HCT116 (cell line): ENCODE results near the gene CCDC80.

Source experiments
- CTCF ChIP-seq, 3 experiments: fragments of 200-600 bp in 1 of 3; sonication (generic) in 1 of 3; IDR thresholded peaks in 2 of 3; conservative IDR thresholded peaks in 1 of 3; 2 replicates each; pipeline ENCODE4 v1.5.1; 2012 to 2017; ENCODE audit warnings: low read depth in 2 of 3, low read length in 2 of 3, antibody characterized with exemption in 1 of 3, borderline replicate concordance in 1 of 3, control low read depth in 1 of 3, mild to moderate bottlenecking in 1 of 3, mixed read lengths in 1 of 3, mixed run types in 1 of 3, moderate library complexity in 1 of 3; ENCODE audit not compliant: insufficient read depth in 1 of 3
- EZH2phosphoT487 ChIP-seq: fragments of 200-600 bp; IDR thresholded peaks from 2 replicates; pipeline ENCODE4 v1.6.1; 2018; ENCODE audit warnings: antibody characterized with exemption, borderline replicate concordance
- POLR2A ChIP-seq: IDR thresholded peaks from 2 replicates; pipeline ENCODE4 v1.7.0; 2011; ENCODE audit warnings: borderline replicate concordance; ENCODE audit not compliant: insufficient read depth, insufficient read length; ENCODE audit errors: extremely low read depth
- RAD21 ChIP-seq: IDR thresholded peaks from 2 replicates; pipeline ENCODE4 v1.6.1; 2012; ENCODE audit warnings: low read depth, mild to moderate bottlenecking
- REST ChIP-seq: IDR thresholded peaks from 2 replicates; pipeline ENCODE4 v1.6.1; 2012; ENCODE audit warnings: low read depth
- SP1 ChIP-seq: IDR thresholded peaks from 2 replicates; pipeline ENCODE4 v1.6.1; 2012; ENCODE audit warnings: low read depth
- TCF7L2 ChIP-seq: IDR thresholded peaks from 2 replicates; pipeline ENCODE4 v1.7.0; 2011; ENCODE audit warnings: borderline replicate concordance, inconsistent platforms; ENCODE audit not compliant: insufficient read depth, insufficient read length; ENCODE audit errors: extremely low read depth

- TF ChIP-seq EZH2phosphoT487 (no peak), REST (no peak), CTCF (IDR thresholded peaks at IDR 0.05 in 2 of 3, conservative IDR thresholded peaks at IDR 0.05 in 1 of 3; ENCODE audit: borderline replicate concordance in 1 of 3, insufficient read depth in 1 of 3, low read depth in 2 of 3, low read length in 2 of 3) (no peak), SP1 (no peak), RAD21 (no peak), POLR2A (no peak), TCF7L2 (peak; percentile 23)
Observed at GRCh38 chr3:112629425-112629824, 11.5 kb downstream of the CCDC80 start.
